Natural killer cell treated with Interleukin-12 subunit alpha and Interleukin-12 subunit beta and Interleukin-15 and Interleukin-18, amount 100 ng/mL, for 72 hours (primary cell): ENCODE measurements around the gene WFS1. TPM values are rescaled to one million over a fixed set of nuclear protein-coding genes. Genes with fewer than 3 reads are reported as not detected.

Source experiments
- ATAC-seq, 2 donors: fragments of 150-1000 bp; cut with Tn5 transposase in 1 of 2; sonication (Bioruptor Pico), chemical (Tn5 transposase) in 1 of 2; 2 replicates each; pipeline ENCODE4 v1.10.0; 2021
- DNase-seq: peaks from one replicate; pipeline ENCODE4 v3.0.0; 2022; ENCODE audit warnings: low spot score
- H3K27ac Mint-ChIP-seq, 2 donors: 1 replicate in 1 of 2; 2 replicates in 1 of 2; pipeline ENCODE4 v1.8.0; 2022; ENCODE audit warnings: mixed read lengths in 2 of 2, mild to moderate bottlenecking in 1 of 2, moderate library complexity in 1 of 2
- H3K27me3 Mint-ChIP-seq, 2 donors: 1 replicate in 1 of 2; 2 replicates in 1 of 2; pipeline ENCODE4 v1.8.0; 2022; ENCODE audit warnings: mixed read lengths in 2 of 2
- H3K36me3 Mint-ChIP-seq: one replicate; pipeline ENCODE4 v1.8.0; 2022; ENCODE audit warnings: mixed read lengths
- H3K4me1 Mint-ChIP-seq, 2 donors: 1 replicate in 1 of 2; 2 replicates in 1 of 2; pipeline ENCODE4 v1.8.0; 2022; ENCODE audit warnings: low read depth in 2 of 2, mixed read lengths in 2 of 2, mild to moderate bottlenecking in 1 of 2
- H3K4me3 Mint-ChIP-seq: one replicate; pipeline ENCODE4 v1.8.0; 2022; ENCODE audit warnings: mixed read lengths
- H3K9me3 Mint-ChIP-seq: 2 replicates; pipeline ENCODE4 v1.8.0; 2022; ENCODE audit warnings: mixed read lengths
- total RNA-seq, 2 donors: library from RNA; stranded (reverse); gene quantifications; one replicate each; pipeline ENCODE4 v1.2.3, GENCODE V29; 2022

WFS1 gene
- total RNA-seq, 2 donors from 2014 or later: 3.1 to 7.4 TPM

DNA sequence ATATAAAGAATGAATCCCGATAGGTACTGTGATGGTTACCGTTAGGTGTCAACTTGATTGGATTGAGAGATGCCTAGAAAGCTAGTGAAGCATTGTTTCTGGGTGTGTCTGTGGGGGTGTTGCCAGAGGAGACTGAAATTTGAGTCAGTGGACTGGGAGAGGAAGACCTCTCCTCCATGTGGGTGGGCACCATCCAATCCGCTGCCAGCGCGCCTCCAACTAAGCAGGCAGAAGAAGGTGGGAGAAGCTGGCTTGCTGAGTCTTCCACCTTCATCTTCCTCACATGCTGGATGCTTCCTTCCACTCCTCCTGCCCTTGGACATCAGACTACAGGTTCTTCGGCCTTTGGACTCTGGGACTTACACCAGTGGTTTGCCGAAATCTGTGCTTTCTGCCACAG is 40.1 kb downstream of the WFS1 start:
- ATAC-seq (no peak), DNase-seq (no peak)
- H3K4me3 Mint-ChIP-seq: peak overlapping the region; percentile 45
- no peak overlapping the region for H3K27ac Mint-ChIP-seq
- H3K4me1 Mint-ChIP-seq: peaks cover 6 to 9% of the 10 kb centered on the region in 2 donors
- H3K9me3 Mint-ChIP-seq: peaks cover 3% of the 10 kb centered on the region
- peaks cover 54 to 68% of the 10 kb centered on the region in 2 donors for H3K27me3 Mint-ChIP-seq
- peaks cover 5% of the 10 kb centered on the region for H3K36me3 Mint-ChIP-seq

DNA sequence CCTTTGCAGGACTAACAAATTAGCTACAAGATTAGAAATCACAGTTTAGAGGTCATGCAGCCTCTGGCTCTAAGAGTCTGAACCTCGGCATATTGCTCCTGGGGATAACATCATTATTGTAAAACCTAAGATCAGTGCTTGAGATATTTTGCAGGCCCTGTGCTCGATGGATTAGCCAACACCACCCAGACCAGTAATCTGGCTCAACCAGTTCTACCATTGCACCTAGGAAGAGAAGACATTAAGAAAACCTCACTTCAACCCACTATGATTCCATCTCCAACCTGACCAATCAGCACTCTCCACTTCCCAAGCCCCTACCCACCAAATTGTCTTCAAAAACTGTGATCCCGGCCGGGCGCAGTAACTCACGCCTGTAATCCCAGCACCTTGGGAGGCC is 43.6 kb downstream of the WFS1 start:
- peaks cover 5% of the 10 kb centered on the region in 2 donors for H3K4me1 Mint-ChIP-seq
- peaks cover 47 to 79% of the 10 kb centered on the region in 2 donors for H3K27me3 Mint-ChIP-seq
- H3K9me3 Mint-ChIP-seq: peaks cover 3% of the 10 kb centered on the region

GRCh38 chr4:6316461-6317003 is 46.9 kb downstream of the WFS1 start:
- no peaks in the 10 kb centered on the region for H3K36me3 Mint-ChIP-seq
- ATAC-seq (no peak), DNase-seq (no peak)
- H3K4me3 Mint-ChIP-seq: no peak overlapping the region
- peaks cover 33 to 52% of the 10 kb centered on the region in 2 donors for H3K27me3 Mint-ChIP-seq
- no peak overlapping the region for H3K27ac Mint-ChIP-seq
- H3K4me1 Mint-ChIP-seq: peaks cover 10 to 15% of the 10 kb centered on the region in 2 donors
- no peaks in the 10 kb centered on the region for H3K9me3 Mint-ChIP-seq

More for the DNA sequence above, 43.6 kb downstream of the WFS1 start:
- Mint-ChIP-seq H3K4me3 (no peak overlapping the region), H3K36me3 (peaks cover 4% of the 10 kb centered on the region), H3K27ac (no peak overlapping the region)
- ATAC-seq (no peak), DNase-seq (no peak)

- ATAC-seq: no peak
- DNase-seq: no peak
- Mint-ChIP-seq H3K4me1 (peaks cover 12 to 22% of the 10 kb centered on the region in 2 donors), H3K27me3 (peaks cover 25 to 37% of the 10 kb centered on the region in 2 donors), H3K27ac (no peak overlapping the region), H3K9me3 (no peaks in the 10 kb centered on the region), H3K4me3 (no peak overlapping the region), H3K36me3 (no peaks in the 10 kb centered on the region)
These were observed 48.6 kb downstream of the WFS1 start for GRCh38 chr4:6318206-6318605.

- Mint-ChIP-seq H3K27ac (no peak overlapping the region), H3K9me3 (no peaks in the 10 kb centered on the region), H3K36me3 (no peaks in the 10 kb centered on the region), H3K4me3 (peak overlapping the region; percentile 49), H3K4me1 (peaks cover 14 to 22% of the 10 kb centered on the region in 2 donors), H3K27me3 (peaks cover 23 to 32% of the 10 kb centered on the region in 2 donors)
- DNase-seq (peak; percentile 60), ATAC-seq (peak in 1 of 2 donors; percentile 31)
These were observed 50.0 kb downstream of the WFS1 start for GRCh38 chr4:6319530-6320150.

DNA sequence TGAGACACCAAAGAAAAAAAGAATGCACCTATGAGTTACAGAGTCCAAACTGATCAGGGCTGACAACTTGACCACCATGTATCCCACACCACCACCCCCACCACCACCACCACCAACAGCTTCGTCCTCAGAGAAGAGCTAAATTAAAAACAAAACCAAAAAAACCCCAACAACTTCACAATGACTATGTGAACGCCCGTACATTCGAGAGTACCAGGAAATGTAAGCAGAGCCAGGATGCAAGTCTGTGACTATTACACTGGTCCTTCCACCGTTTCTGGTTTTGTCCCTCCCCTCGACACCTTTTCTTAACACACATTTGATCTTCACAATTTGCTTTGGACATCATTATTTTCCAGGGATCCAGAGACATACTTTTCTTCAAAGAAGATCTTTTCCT is 51.0 kb downstream of the WFS1 start:
- H3K27me3 Mint-ChIP-seq: peaks cover 23 to 26% of the 10 kb centered on the region in 2 donors
- peak overlapping the region; percentile 49 for H3K4me3 Mint-ChIP-seq
- ATAC-seq (peak; percentile 82 to 88), DNase-seq (peak; percentile 58)
- H3K9me3 Mint-ChIP-seq: no peaks in the 10 kb centered on the region
- H3K4me1 Mint-ChIP-seq: peaks cover 15 to 22% of the 10 kb centered on the region in 2 donors
- H3K36me3 Mint-ChIP-seq: no peaks in the 10 kb centered on the region
- no peak overlapping the region for H3K27ac Mint-ChIP-seq

DNA sequence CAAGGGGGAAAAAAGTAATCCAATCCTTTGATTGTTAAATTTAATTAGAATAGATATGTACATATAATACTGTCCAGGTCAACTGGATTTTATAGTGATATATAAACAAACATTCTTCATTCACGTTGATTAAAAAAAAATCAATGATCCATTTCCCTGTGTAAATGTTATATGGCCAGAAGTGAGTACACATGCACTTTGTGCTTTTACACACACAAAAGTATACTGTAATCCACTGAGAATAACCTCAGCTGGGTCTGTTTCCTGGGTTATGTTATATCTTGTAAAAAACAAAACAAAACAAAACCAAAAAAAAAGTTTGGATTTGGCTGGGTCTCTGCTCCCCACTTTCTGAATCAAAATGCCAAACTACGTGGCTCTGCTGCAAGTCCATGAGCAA is 51.7 kb downstream of the WFS1 start:
- Mint-ChIP-seq H3K36me3 (no peaks in the 10 kb centered on the region), H3K4me3 (no peak overlapping the region), H3K27me3 (peaks cover 26 to 28% of the 10 kb centered on the region in 2 donors), H3K27ac (no peak overlapping the region), H3K9me3 (no peaks in the 10 kb centered on the region), H3K4me1 (peaks cover 15 to 22% of the 10 kb centered on the region in 2 donors)
- no peak for DNase-seq
- no peak for ATAC-seq

GRCh38 chr4:6322067-6322760 is 52.6 kb downstream of the WFS1 start:
- no peak overlapping the region for H3K27ac Mint-ChIP-seq
- H3K27me3 Mint-ChIP-seq: peaks cover 21 to 23% of the 10 kb centered on the region in 2 donors
- H3K4me3 Mint-ChIP-seq: no peak overlapping the region
- H3K36me3 Mint-ChIP-seq: no peaks in the 10 kb centered on the region
- ATAC-seq (no peak), DNase-seq (no peak)
- H3K4me1 Mint-ChIP-seq: peaks cover 15 to 22% of the 10 kb centered on the region in 2 donors
- H3K9me3 Mint-ChIP-seq: no peaks in the 10 kb centered on the region

- H3K9me3 Mint-ChIP-seq: no peaks in the 10 kb centered on the region
- DNase-seq: no peak
- peaks cover 16 to 22% of the 10 kb centered on the region in 2 donors for H3K27me3 Mint-ChIP-seq
- H3K4me1 Mint-ChIP-seq: peaks cover 15 to 22% of the 10 kb centered on the region in 2 donors
- no peak overlapping the region for H3K4me3 Mint-ChIP-seq
- no peak for ATAC-seq
- no peak overlapping the region for H3K27ac Mint-ChIP-seq
- H3K36me3 Mint-ChIP-seq: no peaks in the 10 kb centered on the region
These were observed 53.3 kb downstream of the WFS1 start for GRCh38 chr4:6322761-6323566.

DNA sequence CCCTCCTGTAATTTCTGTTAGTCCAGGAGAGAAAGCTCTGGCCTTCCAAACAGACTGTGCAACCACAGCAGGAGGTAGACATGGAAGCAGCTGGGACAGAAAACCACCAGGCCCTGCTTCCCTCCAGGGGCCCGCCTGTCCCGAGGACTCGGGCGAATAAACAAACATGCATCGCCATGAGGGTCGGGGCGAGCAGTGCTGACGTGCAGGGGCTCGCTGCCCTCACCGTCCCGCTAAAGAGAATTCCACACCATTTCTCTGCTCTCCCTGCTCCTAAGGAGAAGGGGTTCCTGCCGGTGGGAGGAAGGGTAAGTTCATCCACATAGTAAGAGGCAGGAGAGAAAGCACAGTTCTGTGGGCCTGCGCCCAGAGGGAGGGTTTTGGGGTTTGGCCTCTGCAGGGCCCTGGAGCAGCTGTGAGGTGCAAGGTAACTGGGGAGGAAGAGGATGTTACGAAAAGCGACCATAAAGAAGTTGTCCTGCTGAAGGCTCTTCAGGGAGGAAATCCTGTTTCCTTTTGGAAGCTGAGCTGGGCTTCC is 54.9 kb downstream of the WFS1 start:
- H3K27me3 Mint-ChIP-seq: peaks cover 22 to 23% of the 10 kb centered on the region in 2 donors
- H3K27ac Mint-ChIP-seq: no peak overlapping the region
- no peak overlapping the region for H3K4me3 Mint-ChIP-seq

GRCh38 chr4:6324999-6325787 is 55.5 kb downstream of the WFS1 start:
- H3K36me3 Mint-ChIP-seq: no peaks in the 10 kb centered on the region
- H3K4me1 Mint-ChIP-seq: peaks cover 12 to 20% of the 10 kb centered on the region in 2 donors
- H3K9me3 Mint-ChIP-seq: no peaks in the 10 kb centered on the region
- DNase-seq (peak; percentile 55), ATAC-seq (no peak)
- H3K27me3 Mint-ChIP-seq: peaks cover 22 to 23% of the 10 kb centered on the region in 2 donors
- no peak overlapping the region for H3K27ac Mint-ChIP-seq
- no peak overlapping the region for H3K4me3 Mint-ChIP-seq

More for the DNA sequence above, 54.9 kb downstream of the WFS1 start:
- peaks cover 15 to 22% of the 10 kb centered on the region in 2 donors for H3K4me1 Mint-ChIP-seq
- no peak for DNase-seq
- ATAC-seq: no peak
- H3K36me3 Mint-ChIP-seq: no peaks in the 10 kb centered on the region
- H3K9me3 Mint-ChIP-seq: no peaks in the 10 kb centered on the region

DNA sequence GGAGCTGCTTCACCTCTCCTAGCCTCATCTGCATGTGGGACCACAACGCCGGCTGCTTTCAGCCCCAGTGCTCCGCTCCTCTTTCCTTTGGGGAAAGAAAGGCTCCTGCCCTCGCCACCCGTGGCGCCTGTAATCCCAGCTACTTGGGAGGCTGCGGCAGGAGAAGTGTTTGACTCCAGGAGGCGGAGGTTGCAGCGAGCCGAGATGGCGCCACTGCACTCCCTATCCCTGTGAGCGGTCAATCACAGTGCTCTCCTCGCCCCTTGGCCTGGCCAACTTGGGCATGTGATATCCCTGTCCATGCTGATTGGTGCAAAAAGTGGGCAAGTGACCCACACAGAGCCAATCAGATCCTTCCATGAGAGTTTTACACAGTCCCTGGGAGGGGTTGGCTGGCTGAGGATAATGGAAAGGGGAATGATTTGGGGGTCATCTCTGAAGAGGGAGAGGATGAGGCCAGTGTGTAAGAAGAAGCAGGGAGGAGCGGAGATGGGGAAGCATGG is 56.2 kb downstream of the WFS1 start:
- Mint-ChIP-seq H3K36me3 (no peaks in the 10 kb centered on the region), H3K9me3 (no peaks in the 10 kb centered on the region), H3K27ac (no peak overlapping the region)

More for the DNA sequence above, 56.2 kb downstream of the WFS1 start:
- no peak for ATAC-seq
- Mint-ChIP-seq H3K27me3 (peaks cover 22 to 23% of the 10 kb centered on the region in 2 donors), H3K4me1 (peaks cover 7 to 13% of the 10 kb centered on the region in 2 donors), H3K4me3 (no peak overlapping the region)
- DNase-seq: no peak
